Nucleus accumbens (tissue), 56 donors: ENCODE data around the gene PLCL2.

Experiments used
- DNase-seq, 56 donors: peaks; one replicate each; lab custom pipeline; 2025; lab: John Stamatoyannopoulos, UW

The PLCL2 gene

DNA sequence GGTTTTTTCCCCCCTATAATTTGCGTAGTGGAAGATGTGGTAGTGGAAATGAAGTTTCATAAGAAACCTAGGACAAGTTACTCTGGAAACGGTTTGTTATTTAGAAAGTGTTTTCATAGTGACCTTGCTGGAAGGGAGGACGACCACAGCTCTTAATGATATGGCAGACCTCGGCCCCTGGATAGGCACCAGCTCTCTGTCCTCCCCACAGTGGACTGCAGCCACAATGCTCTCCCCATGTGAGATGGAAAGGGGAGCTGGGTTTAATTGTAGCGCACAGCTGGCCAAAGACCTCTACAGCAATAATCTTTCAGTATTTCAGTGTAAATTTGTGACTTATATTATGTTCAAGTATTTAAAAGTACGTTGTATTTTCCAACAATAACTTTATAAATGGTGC is 151.2 kb downstream of the PLCL2 start:
- no peak for DNase-seq

DNA sequence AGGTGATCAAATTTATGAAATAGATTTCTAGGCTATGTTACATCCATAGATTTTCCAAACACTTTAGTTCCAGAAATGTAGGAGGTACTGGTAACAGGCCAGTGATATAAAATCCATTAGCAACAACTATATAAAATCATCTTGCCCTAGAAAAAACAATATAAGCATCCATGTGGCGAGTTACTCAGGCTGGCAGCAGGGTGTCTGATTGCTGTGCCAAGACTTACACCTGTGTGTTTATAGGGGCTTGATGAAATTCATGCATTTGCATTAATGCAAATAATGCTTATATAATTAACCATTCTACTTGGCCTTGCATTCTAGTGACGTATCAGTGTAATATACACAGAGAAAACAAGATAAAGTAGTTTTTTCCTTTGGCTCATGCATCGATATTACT is 153.4 kb downstream of the PLCL2 start:
- DNase-seq: no peak

DNA sequence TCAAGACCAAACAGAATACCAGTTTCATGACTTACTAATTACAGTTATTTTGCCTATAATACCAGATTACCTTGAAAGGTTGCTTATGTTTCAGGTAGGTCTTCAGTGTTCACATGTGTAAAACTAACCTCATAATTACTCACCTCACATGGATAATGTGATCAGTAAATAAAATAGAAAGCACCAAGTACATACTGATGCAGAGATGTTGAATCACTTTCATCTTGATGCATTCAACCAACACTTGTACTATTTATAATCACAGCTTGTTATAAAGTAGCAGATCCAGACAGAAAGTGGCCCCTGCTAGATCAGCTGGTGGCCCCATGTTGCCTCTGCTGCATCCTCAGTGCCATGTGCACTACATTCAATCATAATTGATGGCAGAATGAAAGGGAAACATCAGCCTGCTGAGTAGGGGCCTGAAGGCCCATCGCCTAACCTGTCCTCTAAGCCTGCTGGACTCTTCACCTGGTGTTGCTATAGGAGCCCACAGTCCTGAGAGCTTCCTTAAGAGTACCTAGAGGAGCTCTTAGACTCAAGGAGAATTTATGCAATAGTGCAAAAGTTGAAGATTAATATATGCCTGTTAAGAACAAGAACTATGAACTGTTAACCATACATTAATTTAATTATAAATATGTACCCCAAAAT is 154.3 kb downstream of the PLCL2 start:
- DNase-seq: no peak

DNA sequence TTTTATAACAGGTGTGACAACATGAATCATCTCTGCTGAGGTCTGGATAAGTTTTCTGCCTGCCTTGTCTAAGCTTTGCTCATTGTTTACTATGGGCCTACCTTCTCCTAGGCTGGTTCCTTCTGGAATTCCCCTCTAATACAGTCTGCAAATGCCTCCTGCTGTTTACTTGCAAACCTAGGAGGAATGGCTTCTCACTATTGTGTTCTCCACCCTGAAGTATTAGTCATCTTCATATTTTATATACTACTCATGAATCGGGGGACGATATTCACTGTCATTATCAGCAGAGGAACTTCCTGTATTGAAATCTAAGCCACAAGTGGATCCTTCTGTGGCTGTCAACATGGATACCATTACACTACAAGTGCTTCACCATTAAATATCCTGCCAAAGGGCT is 154.8 kb downstream of the PLCL2 start:
- DNase-seq: no peak

DNA sequence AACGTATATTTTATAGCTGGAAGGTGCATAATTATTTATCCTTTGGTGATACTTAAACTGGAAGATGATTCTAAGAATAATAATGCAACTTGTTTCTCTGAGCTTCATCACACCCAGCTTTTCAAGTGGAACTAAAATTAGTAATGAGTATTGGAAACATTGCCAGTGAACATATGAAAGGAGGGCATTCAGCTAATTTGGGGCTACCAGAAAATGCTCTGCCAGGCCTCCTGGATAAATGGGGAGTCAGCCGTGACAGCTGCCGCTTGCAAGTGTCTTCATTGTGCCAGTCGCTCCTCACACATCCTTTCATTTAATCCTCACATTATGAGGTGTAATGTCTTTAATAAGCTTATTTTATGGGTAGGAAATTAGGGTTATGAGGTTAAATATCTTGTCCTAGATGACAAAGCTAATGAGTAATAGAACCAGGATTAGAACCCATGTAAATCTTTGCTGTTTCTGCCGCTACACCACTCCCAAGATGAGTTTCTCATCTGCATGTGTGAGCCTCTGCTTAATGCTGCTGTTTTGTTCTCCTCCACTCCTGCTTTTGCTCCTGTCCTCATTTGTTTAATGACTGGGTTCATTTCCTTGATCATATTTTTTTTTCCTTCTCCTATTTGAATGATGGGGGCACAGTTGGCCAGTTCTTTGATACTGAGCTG is 155.7 kb downstream of the PLCL2 start:
- peak in 3 of 56 donors; percentile 4 to 14 (median 8) for DNase-seq

DNA sequence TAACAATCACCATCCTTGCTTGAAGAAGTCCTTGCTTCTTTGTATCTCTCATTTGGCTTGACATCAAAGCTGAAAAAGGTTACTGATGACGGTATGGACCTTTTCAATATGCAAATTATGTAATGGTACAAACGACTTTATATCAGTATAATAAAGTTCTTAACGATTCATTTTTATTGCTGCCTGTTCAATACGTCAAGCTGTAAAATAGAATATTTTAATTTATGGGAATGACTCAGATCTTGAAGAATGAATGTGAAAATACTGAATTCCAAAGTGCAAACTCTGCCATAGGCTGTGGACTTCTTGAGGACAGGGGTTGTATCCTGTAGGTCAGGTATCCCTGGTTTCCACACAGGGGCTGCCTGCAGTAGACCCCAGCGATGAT is 156.2 kb downstream of the PLCL2 start:
- DNase-seq: no peak

DNA sequence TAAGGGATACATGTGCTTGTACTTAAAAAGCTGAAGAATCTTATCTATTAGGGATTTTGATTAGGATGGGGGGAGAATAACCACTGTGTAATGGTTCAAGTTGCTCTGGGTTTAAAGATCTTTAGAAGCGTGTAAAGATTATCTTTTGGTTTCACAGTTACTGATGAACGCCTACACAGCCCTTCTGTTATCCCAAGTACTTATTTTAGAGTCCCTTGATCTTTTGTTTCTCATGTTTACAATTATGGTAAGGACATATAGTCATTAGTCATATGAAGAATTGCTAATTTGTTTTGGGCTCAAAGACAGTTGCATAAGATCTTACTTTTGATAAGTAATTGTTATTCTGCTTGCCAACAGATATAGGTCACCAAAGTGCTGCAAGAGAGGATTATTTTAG is 160.1 kb downstream of the PLCL2 start:
- DNase-seq: no peak

DNA sequence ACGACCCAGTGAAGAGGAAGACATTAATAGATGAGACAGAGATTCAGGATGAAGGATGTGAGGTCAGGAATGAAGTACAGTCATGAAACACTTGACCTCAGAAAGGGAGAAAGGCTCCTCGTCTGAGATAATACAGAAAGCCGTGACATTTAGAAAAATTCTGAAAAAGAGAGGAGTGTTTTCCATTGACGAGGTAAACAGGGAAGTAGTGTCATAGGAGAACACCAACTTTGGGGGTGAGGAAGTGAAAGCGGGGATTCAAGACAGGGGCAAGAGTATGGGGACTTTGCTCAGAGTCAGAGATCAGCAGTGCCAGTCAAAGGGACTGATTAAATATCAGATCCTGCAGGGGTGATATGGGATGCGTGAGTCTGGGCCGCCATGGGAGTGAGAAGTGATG is 160.9 kb downstream of the PLCL2 start:
- DNase-seq: no peak

DNA sequence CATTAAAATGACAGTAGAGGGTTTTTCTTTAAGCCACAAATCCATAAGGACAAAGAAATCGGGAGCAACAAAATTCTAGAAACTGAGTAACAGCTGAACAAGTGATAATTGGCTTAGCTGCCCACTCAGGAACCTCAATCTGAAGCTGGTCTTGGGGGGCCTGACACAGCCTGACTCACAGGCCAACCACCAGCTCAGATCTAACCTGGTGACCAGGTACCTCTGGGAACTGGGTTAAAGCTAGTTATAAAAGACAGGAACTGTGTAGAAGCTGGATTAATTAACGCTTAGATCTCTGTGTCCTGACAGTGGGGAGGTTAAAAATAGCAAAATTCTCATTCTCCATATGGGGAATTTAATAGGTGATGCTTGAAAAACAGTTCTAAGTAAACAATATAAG is 161.9 kb downstream of the PLCL2 start:
- DNase-seq: no peak

DNA sequence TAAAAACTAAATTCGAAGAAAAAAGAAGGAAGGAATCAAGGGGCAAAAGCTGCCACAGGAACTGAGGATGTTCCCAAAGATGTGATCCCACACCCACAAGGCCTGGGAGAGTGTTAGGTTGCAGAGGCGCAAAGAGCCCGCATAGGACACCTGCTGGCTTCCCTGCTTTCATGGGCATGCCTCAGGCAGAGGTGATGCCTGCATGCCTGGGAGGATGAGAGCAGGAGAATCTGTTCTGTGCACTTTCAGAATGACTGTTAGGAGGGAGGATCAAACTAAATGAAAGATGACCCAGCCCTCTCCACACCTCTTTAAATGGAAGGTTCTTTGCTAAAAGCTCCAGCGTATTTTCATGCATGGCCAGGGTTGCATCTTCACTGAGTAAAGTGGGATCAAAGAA is 162.4 kb downstream of the PLCL2 start:
- DNase-seq: no peak

DNA sequence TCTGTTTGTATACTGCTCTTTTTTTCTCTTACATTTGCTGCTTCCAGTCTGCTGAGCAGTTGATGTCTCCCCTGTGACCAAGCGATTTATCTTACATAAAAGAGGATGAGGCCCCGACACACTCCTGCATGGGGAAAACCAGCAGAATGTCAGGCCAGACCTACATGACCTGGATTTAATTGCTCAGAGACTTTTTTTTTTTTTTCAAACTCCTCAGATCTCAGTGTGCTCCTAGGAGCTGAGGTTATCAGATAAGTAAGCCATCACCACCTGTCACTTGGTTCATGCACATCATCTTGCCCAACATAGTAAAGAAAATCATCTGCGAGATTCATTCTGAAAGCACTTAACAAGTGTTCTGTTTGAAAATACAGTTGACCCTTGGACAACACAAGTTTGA is 163.1 kb downstream of the PLCL2 start:
- no peak for DNase-seq

DNA sequence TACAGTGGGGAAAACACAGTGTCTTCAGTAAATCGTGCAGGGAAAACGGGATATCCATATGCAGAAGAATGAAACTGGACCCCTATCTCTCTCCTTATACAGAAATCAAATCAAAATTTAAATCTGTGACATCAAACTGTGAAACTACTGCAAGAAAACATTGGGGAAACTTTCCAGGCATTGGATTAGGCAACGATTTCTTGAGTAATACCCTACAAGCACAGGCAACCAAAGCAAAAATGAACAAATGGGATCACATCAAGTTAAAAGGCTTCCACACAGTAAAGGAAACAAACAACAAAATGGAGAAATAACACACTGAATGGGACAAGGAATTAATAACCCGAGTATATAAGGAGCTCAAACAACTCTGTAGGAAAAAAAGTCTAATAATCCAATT is 165.3 kb downstream of the PLCL2 start:
- no peak for DNase-seq

DNA sequence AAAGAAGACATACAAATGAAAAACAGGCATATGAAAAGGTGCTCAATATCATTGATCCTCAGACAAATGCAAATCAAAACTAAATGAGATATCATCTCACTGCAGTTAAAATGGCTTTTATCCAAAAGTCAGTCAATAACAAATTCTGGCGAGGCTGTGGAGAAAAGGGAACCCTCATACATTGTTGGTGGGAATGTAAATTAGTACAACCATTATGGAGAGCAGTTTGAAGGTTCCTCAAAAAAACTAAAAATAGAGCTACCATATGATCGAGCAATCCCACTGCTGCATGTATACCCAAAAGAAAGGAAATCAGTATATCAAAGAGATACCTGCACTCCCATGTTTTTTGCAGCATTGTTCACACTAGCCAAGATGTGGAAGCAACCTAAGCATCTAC is 165.8 kb downstream of the PLCL2 start:
- no peak for DNase-seq

DNA sequence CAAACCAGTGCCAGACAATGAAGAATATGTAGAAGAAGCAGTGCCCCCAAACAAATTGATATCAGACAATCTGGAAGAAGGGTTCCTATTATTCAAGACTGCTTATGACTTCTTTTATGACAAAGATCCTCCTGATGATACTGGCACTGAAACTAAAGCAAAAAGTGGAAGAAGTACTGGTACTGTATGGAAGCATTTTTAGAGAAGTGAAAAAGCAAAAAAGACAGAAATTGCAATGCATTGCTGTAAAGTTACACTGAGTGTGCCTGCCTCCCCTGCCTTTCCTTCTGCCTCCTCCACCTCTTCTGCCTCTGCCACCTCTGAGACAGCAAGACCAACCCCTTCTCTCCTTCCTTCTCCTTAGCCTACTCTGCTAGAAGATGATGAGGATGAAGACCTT is 167.6 kb downstream of the PLCL2 start:
- no peak for DNase-seq

DNA sequence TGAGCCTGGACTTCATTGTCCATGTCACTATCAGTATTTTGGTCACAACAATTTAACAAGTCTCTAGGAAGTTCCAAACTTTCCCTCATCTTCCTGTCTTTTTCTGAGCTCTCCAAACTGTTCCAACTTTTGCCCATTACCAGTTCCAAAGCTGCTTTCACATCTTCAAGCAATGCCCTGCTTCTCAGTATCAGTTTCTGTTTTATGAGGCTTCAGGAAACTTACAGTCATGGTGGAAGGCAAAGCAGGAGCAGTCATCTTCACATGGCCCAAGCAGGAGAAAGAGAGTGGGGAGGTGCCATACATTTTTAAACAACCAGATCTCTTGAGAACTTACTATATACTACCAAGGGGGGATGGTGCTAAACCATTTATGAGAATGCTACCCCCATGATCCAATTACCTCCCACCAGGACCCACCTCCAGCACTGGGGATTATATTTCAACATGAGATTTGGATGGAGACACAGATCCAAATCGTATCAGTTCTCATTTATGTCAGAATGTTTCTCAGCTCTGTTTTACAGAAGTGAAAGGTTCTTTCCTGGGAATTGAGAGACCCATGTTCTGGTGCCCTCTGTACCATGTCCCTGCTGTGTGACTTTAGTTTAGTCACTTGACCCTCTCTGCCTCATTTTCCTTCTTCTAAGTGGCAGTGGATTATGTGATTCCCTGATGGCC is 169.7 kb downstream of the PLCL2 start:
- DNase-seq: no peak

DNA sequence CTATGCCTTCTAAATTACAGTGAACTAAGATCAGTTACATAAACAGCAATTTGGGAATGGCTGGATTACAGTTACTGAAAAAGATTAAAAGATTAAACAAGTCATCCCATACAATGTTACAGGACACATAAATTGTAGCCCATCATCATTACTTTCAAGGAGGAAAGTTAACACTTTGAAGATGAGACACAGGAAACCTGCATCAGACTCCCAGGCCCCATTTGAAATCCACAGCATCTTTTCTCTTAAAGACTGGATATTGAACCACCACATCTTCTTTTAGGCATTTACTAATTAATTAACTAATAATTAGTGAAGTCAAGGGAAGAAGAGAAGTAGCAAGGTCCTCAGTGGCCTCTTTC is 170.2 kb downstream of the PLCL2 start:
- no peak for DNase-seq

DNA sequence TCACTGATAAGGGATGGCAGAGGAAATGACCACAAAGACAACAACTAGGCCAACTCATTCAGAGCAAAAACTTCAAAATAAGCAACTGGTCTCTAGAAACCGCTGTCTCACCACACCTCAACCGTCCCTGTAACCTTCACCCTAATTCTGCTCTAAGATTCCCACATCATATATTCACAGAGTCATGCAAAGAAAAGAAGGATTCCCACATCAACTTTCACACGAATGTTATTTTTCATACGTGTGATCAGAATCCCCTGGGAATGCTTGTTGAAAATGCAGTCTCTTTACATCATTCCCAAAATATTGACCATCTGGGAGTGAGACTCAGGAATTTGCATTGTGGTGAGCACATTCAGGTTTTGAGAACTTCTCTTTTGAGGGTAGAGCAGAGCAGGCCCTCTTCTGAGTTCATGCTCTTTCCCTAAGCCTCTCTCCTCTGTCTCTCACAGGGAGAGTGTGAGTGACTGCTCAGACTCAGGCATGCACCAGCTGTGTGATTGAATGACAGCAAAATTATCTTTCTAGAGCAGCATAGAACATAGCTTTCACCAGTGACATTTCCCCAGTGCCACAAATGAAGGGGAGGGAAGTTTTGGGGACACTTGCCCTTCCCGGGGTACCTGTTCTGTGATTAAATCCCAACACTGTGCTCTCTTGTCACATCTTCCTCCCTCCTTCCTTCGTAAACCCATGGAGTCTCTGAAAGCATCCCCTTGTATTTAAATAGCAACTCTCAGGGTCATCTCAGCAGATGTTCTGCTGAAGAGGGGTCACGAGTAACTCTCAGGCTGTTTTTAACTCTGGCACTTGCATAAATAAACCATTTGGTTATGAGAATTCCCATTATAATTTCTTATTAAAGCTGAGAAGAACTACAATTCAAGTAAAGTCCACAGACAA is 170.9 kb downstream of the PLCL2 start:
- DNase-seq: no peak

DNA sequence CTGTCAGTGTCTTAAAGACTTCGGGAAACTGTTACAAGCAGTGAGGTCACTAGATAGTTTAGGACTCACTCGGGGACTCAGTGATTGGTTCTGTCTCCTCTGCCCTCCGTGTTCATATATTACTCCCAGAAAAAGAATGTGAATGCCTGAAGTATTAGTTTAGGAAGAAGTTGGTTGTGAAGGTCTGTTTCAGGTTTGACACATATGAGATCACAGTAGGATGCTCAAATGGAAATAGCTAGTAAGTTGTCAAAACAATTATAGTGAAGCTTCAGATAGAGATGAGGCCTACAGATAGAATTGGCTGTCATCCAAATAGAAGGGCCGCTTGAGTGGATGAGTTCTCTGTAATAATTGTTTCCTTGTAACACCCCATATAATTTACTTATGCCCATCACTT is 172.6 kb downstream of the PLCL2 start:
- DNase-seq: no peak

DNA sequence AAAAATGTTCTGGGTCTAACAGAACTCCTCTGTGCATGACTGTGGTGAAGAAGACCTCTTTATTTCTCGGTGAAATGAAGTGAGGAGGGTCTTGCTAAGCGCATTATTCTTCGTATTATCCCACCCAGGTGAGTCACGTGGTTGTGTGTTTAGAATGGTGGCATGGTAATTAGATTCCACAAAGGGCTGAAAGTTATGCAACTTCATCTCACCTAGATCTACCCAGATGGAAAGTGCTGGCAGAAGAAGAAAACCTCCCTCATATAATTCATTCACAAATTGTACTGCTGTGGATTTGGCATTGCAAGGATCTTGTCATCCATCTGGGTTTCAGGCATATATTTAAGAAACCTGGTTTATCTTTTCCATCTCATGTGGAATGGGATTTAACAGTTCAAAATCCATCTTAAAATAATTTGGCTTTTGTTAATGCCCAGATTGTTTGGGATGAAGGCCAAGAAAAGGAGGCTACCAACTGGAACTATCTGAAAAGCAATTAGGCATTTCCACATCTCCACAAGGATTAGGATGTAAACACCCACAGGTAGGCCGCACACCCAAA is 175.3 kb downstream of the PLCL2 start:
- no peak for DNase-seq

DNA sequence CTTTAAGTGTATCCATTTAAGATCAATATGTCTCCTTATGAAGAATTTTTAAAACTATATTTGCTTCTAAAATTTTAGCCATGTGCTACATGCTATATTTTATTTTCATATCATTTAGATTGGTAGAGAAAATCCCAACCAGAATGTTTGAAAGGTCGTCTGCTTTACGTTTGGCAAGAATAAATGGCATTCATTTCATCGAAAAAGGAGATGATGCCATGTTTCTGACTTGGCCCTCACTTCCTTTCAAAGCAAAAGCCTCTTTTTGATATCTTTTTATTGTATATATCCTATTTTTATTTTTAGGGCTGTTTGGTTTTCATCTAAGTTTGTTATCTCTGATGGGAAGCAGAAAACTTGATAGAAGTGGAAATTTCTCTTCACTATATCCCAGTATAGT is 176.2 kb downstream of the PLCL2 start:
- DNase-seq: no peak

DNA sequence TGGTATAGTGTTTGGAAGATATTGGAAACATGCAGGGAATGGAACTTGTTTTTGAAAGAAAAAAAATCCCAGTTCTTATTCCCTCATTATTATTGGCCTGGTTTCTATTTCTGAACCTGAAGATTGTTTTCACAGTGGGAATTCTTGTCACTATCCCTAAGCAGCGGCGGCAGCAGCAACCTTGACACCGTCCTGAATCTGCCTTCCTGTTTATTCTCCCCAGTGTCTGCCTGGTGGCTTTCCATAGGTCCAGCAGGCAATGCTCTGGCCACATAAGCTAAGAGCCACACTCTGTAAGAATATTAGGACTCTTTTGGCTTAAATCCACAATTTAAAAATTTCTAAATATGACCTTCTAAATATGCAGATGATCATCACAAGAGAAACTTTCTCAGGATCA is 178.0 kb downstream of the PLCL2 start:
- no peak for DNase-seq
